Cardiac muscle cell (in vitro differentiated cells and primary cell): ENCODE data around the gene NEDD4. TPM values are rescaled to one million over a fixed set of nuclear protein-coding genes. Genes with fewer than 3 reads are reported as not detected.
"Not testable (repeated sequence)": the region's sequence is repeated elsewhere in the genome, so short reads cannot be mapped to it uniquely, and the experiment has no call there.

ENCODE experiments used
- DNase-seq, 2 donors: peaks; one replicate each; pipeline versions ENCODE4 v3.0.0 to v3.0.0-alpha.2; 2010 to 2017; ENCODE audit warnings: low read depth in 1 of 2, low spot score in 1 of 2
- H3K27ac ChIP-seq: fragments of 200-600 bp; sonication (generic); 2 replicates; pipeline ENCODE4 v1.5.1; 2016
- H3K27me3 ChIP-seq: fragments of 200-600 bp; sonication (generic); 2 replicates; pipeline ENCODE4 v1.6.0; 2016; ENCODE audit warnings: control low read depth
- H3K36me3 ChIP-seq: fragments of 200-600 bp; sonication (generic); 2 replicates; pipeline ENCODE4 v1.5.1; 2016; ENCODE audit warnings: control low read depth
- H3K4me1 ChIP-seq: fragments of 200-600 bp; sonication (generic); 2 replicates; pipeline ENCODE4 v1.8.1; 2017; ENCODE audit warnings: low read depth, mild to moderate bottlenecking, mixed run types
- H3K4me3 ChIP-seq: fragments of 200-600 bp; sonication (generic); 2 replicates; pipeline ENCODE4 v1.5.1; 2016; ENCODE audit warnings: mild to moderate bottlenecking
- H3K9me3 ChIP-seq: fragments of 200-600 bp; sonication (generic); 2 replicates; pipeline ENCODE4 v1.5.1; 2017; ENCODE audit warnings: low read depth, mild to moderate bottlenecking, control low read depth
- CTCF ChIP-seq: IDR thresholded peaks from 2 replicates; pipeline ENCODE4 v1.5.1; 2012; ENCODE audit warnings: low read depth, mild to moderate bottlenecking, low read length
- polyA plus RNA-seq: library from polyadenylated mRNA; unstranded; fragments of >200 nt; fragmentation: Nextera tagmentation; extraction: Ambion mirVana; gene quantifications from 2 replicates; pipeline ENCODE4 v1.2.1, GENCODE V29; 2016
- total RNA-seq: library from RNA; depleted of rRNA; stranded (reverse); fragments of >200 nt; gene quantifications from 2 replicates; pipeline ENCODE4 v1.2.3, GENCODE V29; 2016

Gene NEDD4
- total and polyA plus RNA-seq, 2 experiments from 2014 or later: 3.9 to 7.5 TPM

- Histone ChIP-seq H3K4me3 (no peak overlapping the region), H3K9me3 (no peaks in the 10 kb centered on the region), H3K36me3 (no peaks in the 10 kb centered on the region), H3K4me1 (no peaks in the 10 kb centered on the region), H3K27ac (no peak overlapping the region), H3K27me3 (no peaks in the 10 kb centered on the region)
- TF ChIP-seq CTCF: no peak
- DNase-seq: no peak
Measured at GRCh38 chr15:55960946-55961345, 32.5 kb downstream of the NEDD4 start.

DNA sequence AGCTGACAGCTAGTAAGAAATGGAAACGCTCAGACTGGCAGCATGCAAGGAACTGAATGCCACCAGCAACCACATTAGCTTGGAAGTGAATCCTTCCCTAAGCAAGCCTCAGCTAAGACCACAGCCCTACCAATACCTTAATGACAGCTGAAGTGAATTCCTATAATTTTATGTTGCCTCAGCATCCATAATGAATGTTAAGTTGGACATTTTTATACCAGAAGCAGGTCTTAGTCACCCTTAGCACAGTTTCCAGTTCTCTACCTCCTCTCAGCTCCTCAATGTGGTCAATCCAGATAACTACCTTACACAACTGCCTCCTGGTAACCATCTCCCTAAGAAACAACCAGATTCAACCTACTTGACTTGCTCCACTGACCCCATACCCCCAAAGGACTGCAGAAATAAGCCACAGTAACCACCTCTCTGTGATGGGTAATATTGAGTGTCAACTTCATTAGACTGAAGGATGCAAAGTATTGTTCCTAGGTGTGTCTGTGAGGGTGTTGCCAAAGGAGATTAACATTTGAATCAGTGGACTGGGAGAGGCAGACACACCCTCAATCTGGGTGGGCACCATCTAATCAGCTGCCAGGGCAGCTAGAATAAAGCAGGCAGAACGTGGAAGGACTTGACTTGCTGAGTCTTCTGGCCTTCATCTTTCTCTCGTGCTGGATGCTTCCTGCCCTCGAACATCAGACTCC lies 33.5 kb downstream of the NEDD4 start:
- Histone ChIP-seq H3K9me3 (no peaks in the 10 kb centered on the region), H3K36me3 (no peaks in the 10 kb centered on the region), H3K27me3 (no peaks in the 10 kb centered on the region), H3K27ac (no peak overlapping the region), H3K4me1 (no peaks in the 10 kb centered on the region), H3K4me3 (no peak overlapping the region)
- DNase-seq: no peak
- no peak for TF ChIP-seq CTCF

DNA sequence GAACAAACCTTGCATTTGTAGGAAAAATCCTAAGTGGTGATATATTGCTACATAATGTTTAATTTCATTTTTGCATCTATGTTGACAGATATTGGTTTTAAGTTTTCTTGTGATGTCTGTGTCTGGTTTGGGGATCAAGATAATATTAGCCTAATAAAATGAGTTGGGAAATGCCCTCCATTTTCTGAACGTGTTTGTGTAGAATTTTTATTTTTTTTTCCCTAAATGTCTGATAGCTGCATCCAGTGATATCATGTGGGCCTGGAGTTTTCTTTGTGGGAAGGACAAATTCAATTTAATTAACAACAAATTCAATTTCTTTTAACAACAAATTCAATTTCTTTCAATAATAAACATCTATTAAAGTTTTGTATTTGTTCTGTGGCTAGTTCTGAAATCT lies 35.1 kb downstream of the NEDD4 start:
- no peak for TF ChIP-seq CTCF

DNA sequence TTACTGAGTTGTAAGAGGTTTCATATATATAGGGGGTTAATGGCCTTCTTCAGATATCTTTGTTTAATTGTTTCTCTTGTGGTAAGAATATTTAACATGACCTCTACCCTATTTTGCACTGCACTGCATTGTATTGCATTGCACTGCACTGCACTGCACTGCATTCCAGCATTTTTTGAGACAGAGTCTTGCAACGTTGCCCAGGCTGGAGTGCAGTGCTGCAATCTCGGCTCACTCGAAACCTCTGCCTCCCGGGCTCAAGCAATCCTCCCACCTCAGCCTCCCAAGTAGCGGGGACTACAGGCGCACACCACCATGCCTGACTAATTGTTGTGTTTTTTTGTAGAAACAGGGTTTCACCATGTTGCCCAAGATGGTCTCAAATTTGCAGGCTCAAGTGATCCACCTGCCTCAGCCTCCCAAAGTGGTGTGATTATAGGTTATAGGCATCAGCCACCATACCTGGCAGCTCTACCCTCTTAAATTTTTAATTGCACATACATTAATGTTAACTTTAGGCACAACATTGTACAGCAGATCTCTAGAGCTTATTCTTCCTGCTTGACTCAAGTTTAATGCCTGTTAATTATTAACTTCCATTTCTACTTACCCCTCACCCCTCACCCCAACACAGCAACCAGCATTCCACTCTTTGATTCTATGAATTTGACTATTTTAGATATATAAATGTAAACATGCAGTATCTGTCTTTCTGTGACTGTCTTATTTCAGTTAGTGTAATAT lies 38.4 kb downstream of the NEDD4 start:
- no peak overlapping the region for H3K4me3 ChIP-seq
- H3K36me3 ChIP-seq: no peaks in the 10 kb centered on the region
- H3K4me1 ChIP-seq: no peaks in the 10 kb centered on the region
- no peak for DNase-seq
- no peaks in the 10 kb centered on the region for H3K9me3 ChIP-seq
- no peak for TF ChIP-seq CTCF
- no peak overlapping the region for H3K27ac ChIP-seq
- no peaks in the 10 kb centered on the region for H3K27me3 ChIP-seq

More for the DNA sequence above, 35.1 kb downstream of the NEDD4 start:
- no peak overlapping the region for H3K27ac ChIP-seq
- H3K4me1 ChIP-seq: no peaks in the 10 kb centered on the region
- no peak for DNase-seq
- no peaks in the 10 kb centered on the region for H3K27me3 ChIP-seq
- no peaks in the 10 kb centered on the region for H3K36me3 ChIP-seq
- no peaks in the 10 kb centered on the region for H3K9me3 ChIP-seq
- H3K4me3 ChIP-seq: no peak overlapping the region

- not testable (repeated sequence) for DNase-seq, H3K27me3 ChIP-seq, H3K9me3 ChIP-seq, H3K4me3 ChIP-seq, H3K4me1 ChIP-seq, H3K36me3 ChIP-seq, H3K27ac ChIP-seq
Measured at GRCh38 chr15:55952501-55953274, 40.7 kb downstream of the NEDD4 start.

GRCh38 chr15:55944606-55945005 lies 48.8 kb downstream of the NEDD4 start:
- not testable (repeated sequence) for H3K27me3 ChIP-seq, H3K27ac ChIP-seq, H3K9me3 ChIP-seq, H3K36me3 ChIP-seq, H3K4me3 ChIP-seq, H3K4me1 ChIP-seq, DNase-seq
